HFFc6 (cell line): ENCODE results near the gene ECT2. TPM values are rescaled to one million over a fixed set of nuclear protein-coding genes. Genes with fewer than 3 reads are reported as not detected.
A peak's percentile ranks its signal among the peaks of the same experiment; 100 is the strongest.
"Not testable (repeated sequence)": the region's sequence is repeated elsewhere in the genome, so short reads cannot be mapped to it uniquely, and the experiment has no call there.

Source experiments
- DNase-seq: peaks from one replicate; pipeline ENCODE4 v3.0.0-alpha.2; 2018
- H3K27ac Mint-ChIP-seq: 2 replicates; pipeline ENCODE4 v1.8.0; 2020; ENCODE audit warnings: mild to moderate bottlenecking, mixed read lengths
- H3K27me3 Mint-ChIP-seq: 2 replicates; pipeline ENCODE4 v1.8.0; 2021; ENCODE audit warnings: mild to moderate bottlenecking, moderate library complexity, mixed read lengths; ENCODE audit not compliant: insufficient read depth
- H3K36me3 Mint-ChIP-seq: 2 replicates; pipeline ENCODE4 v1.8.0; 2021; ENCODE audit warnings: low read depth, mixed read lengths
- H3K4me1 Mint-ChIP-seq: 2 replicates; pipeline ENCODE4 v1.8.0; 2020; ENCODE audit warnings: low read depth, mixed read lengths
- H3K4me3 Mint-ChIP-seq: 2 replicates; pipeline ENCODE4 v1.8.0; 2020; ENCODE audit warnings: mild to moderate bottlenecking, moderate library complexity, mixed read lengths
- H3K9me3 Mint-ChIP-seq: 2 replicates; pipeline ENCODE4 v1.8.0; 2020; ENCODE audit warnings: mild to moderate bottlenecking, mixed read lengths
- CTCF ChIP-seq: fragments of 200-600 bp; sonication (generic); IDR thresholded peaks from 2 replicates; pipeline ENCODE4 v1.5.0; 2021; ENCODE audit warnings: antibody characterized with exemption, mild to moderate bottlenecking
- long read RNA-seq: library from polyadenylated mRNA; unstranded; transcript quantifications from one replicate; pipeline ENCODE4 v2.0.0, GENCODE V29; 2019
- total RNA-seq, 6 experiments: library from RNA; stranded (reverse); fragmentation: NEBNext Ultra II Directional; extraction: Animal tissue kit (Norgen Biotek cat#: 25700); gene quantifications; 2 replicates in 1 of 6; 3 replicates in 5 of 6; pipeline ENCODE4 v1.2.3, GENCODE V29; 2021

Gene ECT2, protein sequence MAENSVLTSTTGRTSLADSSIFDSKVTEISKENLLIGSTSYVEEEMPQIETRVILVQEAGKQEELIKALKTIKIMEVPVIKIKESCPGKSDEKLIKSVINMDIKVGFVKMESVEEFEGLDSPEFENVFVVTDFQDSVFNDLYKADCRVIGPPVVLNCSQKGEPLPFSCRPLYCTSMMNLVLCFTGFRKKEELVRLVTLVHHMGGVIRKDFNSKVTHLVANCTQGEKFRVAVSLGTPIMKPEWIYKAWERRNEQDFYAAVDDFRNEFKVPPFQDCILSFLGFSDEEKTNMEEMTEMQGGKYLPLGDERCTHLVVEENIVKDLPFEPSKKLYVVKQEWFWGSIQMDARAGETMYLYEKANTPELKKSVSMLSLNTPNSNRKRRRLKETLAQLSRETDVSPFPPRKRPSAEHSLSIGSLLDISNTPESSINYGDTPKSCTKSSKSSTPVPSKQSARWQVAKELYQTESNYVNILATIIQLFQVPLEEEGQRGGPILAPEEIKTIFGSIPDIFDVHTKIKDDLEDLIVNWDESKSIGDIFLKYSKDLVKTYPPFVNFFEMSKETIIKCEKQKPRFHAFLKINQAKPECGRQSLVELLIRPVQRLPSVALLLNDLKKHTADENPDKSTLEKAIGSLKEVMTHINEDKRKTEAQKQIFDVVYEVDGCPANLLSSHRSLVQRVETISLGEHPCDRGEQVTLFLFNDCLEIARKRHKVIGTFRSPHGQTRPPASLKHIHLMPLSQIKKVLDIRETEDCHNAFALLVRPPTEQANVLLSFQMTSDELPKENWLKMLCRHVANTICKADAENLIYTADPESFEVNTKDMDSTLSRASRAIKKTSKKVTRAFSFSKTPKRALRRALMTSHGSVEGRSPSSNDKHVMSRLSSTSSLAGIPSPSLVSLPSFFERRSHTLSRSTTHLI
- 10 to 100 TPM; 29.1 to 62.4 (median 50.6) TPM for total RNA-seq
- long read RNA-seq, full-length matches to known transcripts = 10 of 26 reads
- long read RNA-seq, partial matches to known transcripts = 6 of 26 reads
- long read RNA-seq, other reads (novel, unspliced or antisense) = 10 of 26 reads

- H3K27ac Mint-ChIP-seq = peak within 1 kb of the TSS; percentile 96
- peak; percentile 88 for TF ChIP-seq CTCF
- H3K4me1 Mint-ChIP-seq = peaks cover 77% of the 10 kb centered on the region
Measured at GRCh38 chr3:172750368-172751174, at the start of gene ECT2. Gene ECT2 (plus strand): TSS chr3:172750726. CDS start chr3:172754531, 3,805 bp downstream.

GRCh38 chr3:172700936-172701455 lies 49.5 kb upstream of the ECT2 start:
- Mint-ChIP-seq H3K4me1 (peaks cover 59% of the 10 kb centered on the region), H3K27ac (peak overlapping the region; percentile 4; the same call in 1 of the 2 replicates), H3K9me3 (no peaks in the 10 kb centered on the region), H3K27me3 (no peaks in the 10 kb centered on the region), H3K4me3 (no peak overlapping the region), H3K36me3 (peaks cover 7% of the 10 kb centered on the region; the same call in 1 of the 2 replicates)
- TF ChIP-seq CTCF = no peak
- DNase-seq = no peak

More at GRCh38 chr3:172750368-172751174, at the start of gene ECT2:
- H3K27me3 Mint-ChIP-seq = no peaks in the 10 kb centered on the region; the same call in none of the 2 replicates
- peak; percentile 100 for DNase-seq
- no peaks in the 10 kb centered on the region for H3K9me3 Mint-ChIP-seq
- peak within 1 kb of the TSS; percentile 90 for H3K4me3 Mint-ChIP-seq
- peaks cover 29% of the 10 kb centered on the region for H3K36me3 Mint-ChIP-seq

DNA sequence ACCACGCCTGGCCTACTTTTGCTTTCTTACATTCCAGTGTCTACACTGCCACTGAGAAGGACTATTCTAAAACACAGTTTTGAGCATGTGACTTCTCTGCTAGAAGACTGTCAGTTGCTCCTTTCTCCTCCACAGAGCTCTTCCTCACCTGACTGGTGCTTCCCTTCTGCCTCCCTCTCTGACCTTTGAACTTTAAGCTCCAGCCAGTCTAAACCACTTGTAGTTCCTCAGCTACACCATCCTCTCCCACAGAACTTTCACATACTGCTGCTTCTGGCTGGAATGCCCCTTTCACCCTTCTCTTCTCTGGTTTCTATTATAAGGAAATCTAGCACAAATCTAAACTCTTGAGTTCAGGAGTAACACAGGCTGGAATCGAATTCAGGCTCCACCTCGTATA lies 48.8 kb upstream of the ECT2 start:
- no peak overlapping the region for H3K4me3 Mint-ChIP-seq
- TF ChIP-seq CTCF = no peak
- no peaks in the 10 kb centered on the region for H3K27me3 Mint-ChIP-seq
- peaks cover 7% of the 10 kb centered on the region; the same call in 1 of the 2 replicates for H3K36me3 Mint-ChIP-seq
- no peak for DNase-seq
- H3K4me1 Mint-ChIP-seq = peaks cover 53% of the 10 kb centered on the region
- H3K9me3 Mint-ChIP-seq = no peaks in the 10 kb centered on the region
- no peak overlapping the region; the same call in 1 of the 2 replicates for H3K27ac Mint-ChIP-seq

DNA sequence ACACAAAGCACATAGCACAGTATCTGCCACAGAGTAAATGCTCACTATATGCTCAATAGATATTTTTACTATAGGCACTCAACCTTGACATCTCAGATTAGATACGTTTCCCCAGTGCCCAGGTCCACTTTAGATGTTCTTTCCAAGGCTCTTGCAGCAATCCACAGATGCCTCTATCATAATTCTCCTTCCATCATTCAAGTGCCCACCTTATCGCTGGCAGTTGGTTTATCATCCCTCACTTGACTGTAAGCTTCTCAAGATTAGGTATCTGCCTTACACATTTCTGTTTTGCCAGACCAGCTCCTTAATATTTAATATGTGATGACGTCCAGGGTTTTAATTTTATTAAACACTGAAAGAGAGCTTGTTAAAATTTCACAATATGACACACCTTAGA lies 48.3 kb upstream of the ECT2 start:
- DNase-seq = no peak
- H3K4me3 Mint-ChIP-seq = no peak overlapping the region
- peaks cover 7% of the 10 kb centered on the region; the same call in 1 of the 2 replicates for H3K36me3 Mint-ChIP-seq
- H3K27ac Mint-ChIP-seq = no peak overlapping the region; the same call in 1 of the 2 replicates
- TF ChIP-seq CTCF = no peak
- no peaks in the 10 kb centered on the region for H3K9me3 Mint-ChIP-seq
- peaks cover 57% of the 10 kb centered on the region for H3K4me1 Mint-ChIP-seq
- no peaks in the 10 kb centered on the region for H3K27me3 Mint-ChIP-seq

- not testable (repeated sequence) for H3K4me3 Mint-ChIP-seq, H3K27ac Mint-ChIP-seq, H3K27me3 Mint-ChIP-seq, DNase-seq, H3K9me3 Mint-ChIP-seq, H3K36me3 Mint-ChIP-seq
- peaks cover 61% of the 10 kb centered on the region for H3K4me1 Mint-ChIP-seq
Measured at GRCh38 chr3:172702731-172703130, 47.8 kb upstream of the ECT2 start.
